Dendritic cell treated with granulocyte-macrophage colony-stimulating factor and Interleukin-4, amounts not matched to agents 40 ng/mL and 50 ng/mL, for 4 days (primary cell): Measurements from ENCODE around the gene PIGO.

Experiments
- H3K27ac Mint-ChIP-seq: one replicate; pipeline ENCODE4 v1.8.0; 2022; ENCODE audit warnings: mild to moderate bottlenecking, mixed read lengths
- H3K27me3 Mint-ChIP-seq: one replicate; pipeline ENCODE4 v1.8.0; 2022; ENCODE audit warnings: mild to moderate bottlenecking, mixed read lengths
- H3K36me3 Mint-ChIP-seq: one replicate; pipeline ENCODE4 v1.8.0; 2022; ENCODE audit warnings: low read depth, mixed read lengths
- H3K4me1 Mint-ChIP-seq: one replicate; pipeline ENCODE4 v1.8.0; 2022; ENCODE audit warnings: low read depth, mixed read lengths
- H3K4me3 Mint-ChIP-seq: one replicate; pipeline ENCODE4 v1.8.0; 2022; ENCODE audit warnings: mild to moderate bottlenecking, moderate library complexity, mixed read lengths
- H3K9me3 Mint-ChIP-seq: one replicate; pipeline ENCODE4 v1.8.0; 2022; ENCODE audit warnings: mixed read lengths
- intact Hi-C: fragments of 100-400 bp; cut with micrococcal nuclease; formaldehyde crosslinking; loops from one replicate; pipeline ENCODE4 v1.15.0; 2022

PIGO gene

DNA sequence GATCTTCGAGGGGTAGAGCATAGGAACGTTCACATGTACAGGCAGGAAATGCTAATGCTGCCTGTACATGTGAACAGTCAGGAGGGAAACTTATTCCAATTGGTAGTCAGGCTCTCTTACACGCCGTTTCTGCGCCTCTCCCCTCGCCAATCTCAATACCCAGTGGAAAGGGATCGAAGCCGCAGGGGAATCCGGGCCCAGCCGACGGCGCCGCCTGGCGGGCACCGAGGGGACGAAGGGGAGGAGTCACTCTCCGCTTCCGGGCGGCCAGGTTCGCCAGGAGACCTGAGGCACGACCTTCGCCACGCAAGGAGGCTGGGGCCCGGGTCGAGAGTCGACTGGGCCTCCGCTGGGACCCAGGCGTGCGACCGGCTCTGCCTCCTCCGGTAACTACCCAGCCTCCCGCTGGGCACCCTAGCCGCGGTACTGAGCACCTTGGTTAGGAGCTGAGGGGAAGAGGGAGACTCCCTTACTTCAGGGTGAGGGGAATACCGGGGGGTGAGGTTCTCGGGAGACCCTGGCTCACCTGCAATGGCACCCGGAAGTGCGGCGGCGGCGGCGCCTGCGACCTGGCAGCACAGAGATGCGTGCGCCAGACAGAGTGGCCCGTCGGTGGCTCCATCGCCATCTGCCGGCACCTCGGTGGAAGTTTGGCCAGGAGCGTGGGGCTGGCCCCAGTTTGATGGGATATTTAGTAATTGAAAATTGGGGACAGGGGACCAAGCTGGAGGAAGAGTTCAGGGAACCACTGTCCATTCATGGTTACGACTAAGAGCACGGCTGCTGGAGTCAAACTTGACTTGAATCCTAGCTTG is at the start of gene PIGO:
TSS of gene PIGO (minus strand) at position 557 of the 815 bp plus-strand sequence. CDS start 1,026 bp downstream, outside the sequence.
- H3K27me3 Mint-ChIP-seq = no peaks in the 10 kb centered on the region

DNA sequence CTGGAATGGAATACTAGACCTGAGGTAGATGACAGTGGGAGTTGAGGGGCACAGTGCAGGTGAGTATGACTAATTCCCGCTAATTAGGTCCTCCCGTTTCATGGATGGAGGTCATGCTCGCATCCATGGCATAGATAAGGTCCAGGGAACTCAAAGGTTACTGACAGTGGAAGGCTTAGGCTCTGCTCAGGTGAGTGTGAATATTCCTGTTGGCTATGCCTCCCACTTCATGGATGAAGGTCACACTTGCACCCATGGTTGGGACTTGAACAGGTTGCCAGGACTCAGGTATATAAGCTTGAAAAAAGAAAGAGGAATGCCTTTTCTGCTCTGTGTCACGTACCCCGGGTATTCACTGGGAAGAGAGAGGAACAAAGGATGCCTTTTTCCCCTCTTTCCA is 45.6 kb upstream of the PIGO start:
- Mint-ChIP-seq H3K9me3 (peaks cover 40% of the 10 kb centered on the region), H3K4me1 (no peaks in the 10 kb centered on the region), H3K36me3 (no peaks in the 10 kb centered on the region), H3K27me3 (no peaks in the 10 kb centered on the region), H3K27ac (no peak overlapping the region), H3K4me3 (no peak overlapping the region)
- intact Hi-C loops = no loop called here

More for the DNA sequence above, at the start of gene PIGO:
- H3K4me3 Mint-ChIP-seq = peak within 1 kb of the TSS; percentile 78
- peaks cover 33% of the 10 kb centered on the region for H3K4me1 Mint-ChIP-seq
- H3K9me3 Mint-ChIP-seq = no peaks in the 10 kb centered on the region
- peak within 1 kb of the TSS; percentile 92 for H3K27ac Mint-ChIP-seq
- H3K36me3 Mint-ChIP-seq = peaks cover 62% of the 10 kb centered on the region
- intact Hi-C loops = loop anchor here (1.0 to 2.0 kb wide), 3 partner anchors 15 to 197 kb away; no protein-coding TSS in a partner anchor

DNA sequence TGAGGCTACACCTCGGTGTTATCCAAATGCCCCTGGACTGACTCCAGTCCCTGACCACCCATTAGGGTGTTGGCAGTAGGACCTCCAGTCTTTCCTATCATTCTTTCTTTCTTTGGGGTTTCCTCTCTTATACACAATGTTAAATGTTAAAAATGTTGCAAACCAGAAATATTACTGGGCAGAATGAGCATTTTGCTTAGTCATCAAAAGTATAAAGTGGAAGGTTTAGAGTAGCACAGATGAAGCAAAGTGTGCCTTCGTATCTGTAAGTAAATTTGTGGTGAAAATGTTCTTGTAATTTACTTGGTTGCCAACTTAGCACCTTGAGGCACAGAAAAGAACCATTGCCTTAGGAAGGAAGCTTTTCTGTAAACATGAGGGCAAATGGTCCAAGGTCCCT is 43.7 kb upstream of the PIGO start:
- no peaks in the 10 kb centered on the region for H3K36me3 Mint-ChIP-seq
- intact Hi-C loops = no loop called here
- H3K4me3 Mint-ChIP-seq = no peak overlapping the region
- peaks cover 40% of the 10 kb centered on the region for H3K9me3 Mint-ChIP-seq
- no peaks in the 10 kb centered on the region for H3K4me1 Mint-ChIP-seq
- no peaks in the 10 kb centered on the region for H3K27me3 Mint-ChIP-seq
- no peak overlapping the region for H3K27ac Mint-ChIP-seq

DNA sequence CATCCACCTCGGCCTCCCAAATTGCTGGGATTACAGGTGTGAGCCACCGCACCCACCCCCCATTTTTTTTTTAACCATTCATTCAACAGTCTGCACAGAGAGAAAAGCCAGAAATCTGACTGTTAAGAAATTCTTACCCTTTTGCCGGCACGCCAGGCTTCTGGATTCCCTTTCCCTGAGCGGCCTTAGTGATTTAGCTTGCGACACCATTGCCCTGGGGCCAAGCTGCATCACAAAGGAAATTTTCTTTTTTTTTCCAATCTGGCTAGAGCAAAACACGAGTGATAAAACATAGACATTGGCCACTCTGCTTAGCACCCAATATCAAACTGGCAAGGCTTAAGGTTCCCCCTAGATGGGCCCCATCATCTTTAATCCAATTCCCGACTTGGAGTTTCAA is 40.5 kb upstream of the PIGO start:
- Mint-ChIP-seq H3K9me3 (peaks cover 21% of the 10 kb centered on the region), H3K27ac (no peak overlapping the region), H3K4me1 (no peaks in the 10 kb centered on the region), H3K36me3 (no peaks in the 10 kb centered on the region), H3K27me3 (peaks cover 2% of the 10 kb centered on the region), H3K4me3 (no peak overlapping the region)
- intact Hi-C loops = no loop called here

DNA sequence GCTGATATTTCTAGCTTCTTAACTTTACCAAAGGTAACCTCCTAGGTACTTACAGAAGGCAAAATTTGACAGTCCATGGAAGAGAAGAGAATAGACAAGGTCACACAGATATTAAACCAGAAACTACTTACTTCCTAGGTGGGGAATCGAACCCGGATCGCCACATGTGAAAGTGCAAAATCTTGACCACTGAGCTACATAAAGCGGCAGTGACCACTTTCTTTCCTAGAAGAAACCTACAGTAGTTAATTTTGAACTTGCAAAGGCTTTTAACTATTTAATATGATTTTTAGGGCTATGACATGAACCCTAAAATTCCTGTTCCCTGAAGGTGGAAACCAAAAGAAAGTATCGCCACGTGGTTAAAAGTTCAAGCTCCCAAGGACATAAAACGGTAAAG is 39.6 kb upstream of the PIGO start:
- intact Hi-C loops = no loop called here
- no peaks in the 10 kb centered on the region for H3K4me1 Mint-ChIP-seq
- no peak overlapping the region for H3K4me3 Mint-ChIP-seq
- H3K36me3 Mint-ChIP-seq = no peaks in the 10 kb centered on the region
- no peak overlapping the region for H3K27ac Mint-ChIP-seq
- peaks cover 2% of the 10 kb centered on the region for H3K27me3 Mint-ChIP-seq
- peaks cover 13% of the 10 kb centered on the region for H3K9me3 Mint-ChIP-seq

DNA sequence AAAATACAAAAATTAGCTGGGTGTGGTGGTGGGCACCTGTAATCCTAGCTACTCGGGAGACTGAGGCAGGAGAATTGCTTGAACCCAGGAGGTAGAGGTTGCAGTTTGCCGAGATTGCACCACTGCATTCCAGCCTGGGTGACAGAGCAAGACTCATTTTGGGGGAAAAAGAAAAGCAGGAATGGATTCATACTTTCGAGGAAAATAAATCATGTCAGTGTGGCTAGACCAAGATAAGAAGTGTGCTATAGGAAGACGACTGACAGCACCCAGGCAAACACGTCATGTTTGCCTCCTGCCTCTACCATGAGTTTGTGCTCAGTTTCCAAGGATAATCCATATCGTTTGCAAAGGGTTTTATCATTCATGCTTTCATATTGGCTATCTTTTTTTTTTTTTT is 38.5 kb upstream of the PIGO start:
- Mint-ChIP-seq H3K36me3 (no peaks in the 10 kb centered on the region), H3K27ac (no peak overlapping the region), H3K27me3 (peaks cover 2% of the 10 kb centered on the region), H3K9me3 (peaks cover 2% of the 10 kb centered on the region), H3K4me3 (no peak overlapping the region), H3K4me1 (no peaks in the 10 kb centered on the region)
- intact Hi-C loops = no loop called here

DNA sequence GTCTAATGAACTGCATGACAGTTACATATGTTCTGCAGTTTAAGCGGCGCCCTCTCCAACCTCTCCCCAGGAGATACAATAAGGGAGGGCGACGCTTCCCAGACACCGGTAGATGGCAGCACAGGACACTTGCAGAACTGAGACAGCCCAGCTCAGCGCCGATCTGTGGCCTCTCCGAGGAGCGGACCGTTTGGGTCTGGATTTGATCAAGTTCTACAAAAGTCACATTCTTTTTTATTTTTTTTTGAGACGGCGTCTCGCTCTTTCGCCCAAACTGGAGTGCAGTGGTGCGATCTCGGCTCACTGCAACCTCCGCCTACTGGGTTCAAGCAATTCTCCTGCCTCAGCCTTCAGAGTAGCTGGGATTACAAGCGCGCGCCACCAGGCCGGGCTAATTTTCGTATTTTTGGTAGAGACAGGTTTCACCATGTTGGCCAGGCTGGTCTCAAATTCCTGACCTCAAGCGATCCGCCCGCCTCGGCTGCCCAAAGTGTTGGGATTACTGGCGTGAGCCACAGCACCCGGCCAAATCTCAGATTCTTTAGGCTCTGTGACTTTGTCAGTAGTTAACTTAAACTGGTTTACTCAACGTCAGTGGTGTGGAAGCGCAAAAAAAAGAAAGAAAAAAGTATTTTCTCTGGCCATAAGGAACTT is 20.6 kb upstream of the PIGO start:
- Mint-ChIP-seq H3K27ac (peak overlapping the region; percentile 88), H3K4me3 (peak overlapping the region; percentile 92), H3K4me1 (peaks cover 38% of the 10 kb centered on the region), H3K36me3 (peaks cover 27% of the 10 kb centered on the region), H3K27me3 (no peaks in the 10 kb centered on the region), H3K9me3 (no peaks in the 10 kb centered on the region)
- intact Hi-C loops = loop anchor here (1.0 to 2.0 kb wide), 5 partner anchors 14 to 436 kb away; partner anchors contain the start of gene STOML2

DNA sequence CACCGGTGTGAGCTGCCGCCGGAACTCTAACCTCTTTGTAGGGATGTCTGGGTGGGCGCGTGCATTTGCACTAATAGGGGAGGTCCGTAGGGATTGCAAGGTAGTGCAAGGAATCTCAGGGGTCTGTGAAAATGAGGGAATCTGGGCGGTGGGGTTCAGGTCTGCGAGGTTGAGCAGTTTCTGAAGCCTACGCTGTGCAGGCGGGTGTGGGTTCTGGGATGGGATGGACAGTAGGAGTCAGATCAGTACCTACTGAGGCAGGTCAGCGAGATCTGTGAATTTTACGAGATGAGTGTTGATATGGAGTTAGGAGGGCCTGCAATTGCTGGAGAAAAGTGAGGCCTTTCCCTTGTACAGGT is 20.1 kb upstream of the PIGO start:
- H3K36me3 Mint-ChIP-seq = peaks cover 30% of the 10 kb centered on the region
- H3K27me3 Mint-ChIP-seq = no peaks in the 10 kb centered on the region
- H3K4me1 Mint-ChIP-seq = peaks cover 43% of the 10 kb centered on the region
- intact Hi-C loops = loop anchor here (1.0 to 2.0 kb wide), 4 partner anchors 13 to 436 kb away; partner anchors contain the start of gene STOML2
- H3K27ac Mint-ChIP-seq = peak overlapping the region; percentile 88
- peak overlapping the region; percentile 92 for H3K4me3 Mint-ChIP-seq
- H3K9me3 Mint-ChIP-seq = no peaks in the 10 kb centered on the region

DNA sequence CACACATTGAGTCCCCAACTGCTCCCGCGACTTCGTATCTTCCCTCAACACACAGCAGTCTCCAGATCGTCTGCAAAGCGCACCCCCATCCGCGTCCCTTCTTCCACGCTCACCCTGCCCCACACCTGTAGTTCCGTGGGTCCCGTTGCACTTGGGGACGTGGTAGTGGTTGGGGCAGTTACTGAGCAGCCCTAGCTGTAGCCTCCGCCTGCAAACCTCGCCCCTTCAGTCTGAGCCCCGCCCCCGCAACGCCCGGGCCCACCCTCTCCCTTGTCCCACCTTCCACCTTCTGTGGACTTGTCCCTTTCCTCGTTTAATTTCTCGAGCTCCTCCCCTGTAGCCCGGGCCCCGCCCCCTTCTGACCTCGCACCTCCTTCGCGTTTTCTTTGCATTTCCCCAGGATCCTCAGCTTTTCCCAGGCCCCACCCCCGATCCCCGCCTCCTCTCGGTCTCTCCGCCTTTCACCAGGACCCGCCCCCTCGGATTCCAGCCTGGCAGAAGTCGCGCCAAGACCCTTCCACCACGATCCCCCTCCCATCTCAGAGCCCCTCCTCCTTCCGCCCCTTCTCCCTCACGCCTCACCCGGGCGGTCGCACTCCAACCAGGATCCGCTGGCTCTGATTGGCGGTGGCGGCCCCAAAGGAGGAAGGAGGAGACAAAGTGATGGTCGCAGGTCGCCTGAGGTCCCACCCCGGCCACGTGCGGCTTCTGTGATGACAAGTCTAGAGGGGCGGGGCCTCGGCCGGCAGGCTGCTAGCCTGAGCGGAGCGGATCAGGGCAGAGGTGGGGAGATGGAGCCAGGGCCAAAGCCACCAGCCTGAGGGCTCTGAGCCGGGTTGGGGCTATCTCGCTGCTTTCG is 19.5 kb upstream of the PIGO start, which contains the start of gene ATOSB:
TSS of gene ATOSB (minus strand) at position 183 of the 859 bp plus-strand sequence. CDS start 7,588 bp downstream, outside the sequence.
- Mint-ChIP-seq H3K27ac (peak within 1 kb of the TSS; percentile 88), H3K4me1 (peaks cover 48% of the 10 kb centered on the region)

DNA sequence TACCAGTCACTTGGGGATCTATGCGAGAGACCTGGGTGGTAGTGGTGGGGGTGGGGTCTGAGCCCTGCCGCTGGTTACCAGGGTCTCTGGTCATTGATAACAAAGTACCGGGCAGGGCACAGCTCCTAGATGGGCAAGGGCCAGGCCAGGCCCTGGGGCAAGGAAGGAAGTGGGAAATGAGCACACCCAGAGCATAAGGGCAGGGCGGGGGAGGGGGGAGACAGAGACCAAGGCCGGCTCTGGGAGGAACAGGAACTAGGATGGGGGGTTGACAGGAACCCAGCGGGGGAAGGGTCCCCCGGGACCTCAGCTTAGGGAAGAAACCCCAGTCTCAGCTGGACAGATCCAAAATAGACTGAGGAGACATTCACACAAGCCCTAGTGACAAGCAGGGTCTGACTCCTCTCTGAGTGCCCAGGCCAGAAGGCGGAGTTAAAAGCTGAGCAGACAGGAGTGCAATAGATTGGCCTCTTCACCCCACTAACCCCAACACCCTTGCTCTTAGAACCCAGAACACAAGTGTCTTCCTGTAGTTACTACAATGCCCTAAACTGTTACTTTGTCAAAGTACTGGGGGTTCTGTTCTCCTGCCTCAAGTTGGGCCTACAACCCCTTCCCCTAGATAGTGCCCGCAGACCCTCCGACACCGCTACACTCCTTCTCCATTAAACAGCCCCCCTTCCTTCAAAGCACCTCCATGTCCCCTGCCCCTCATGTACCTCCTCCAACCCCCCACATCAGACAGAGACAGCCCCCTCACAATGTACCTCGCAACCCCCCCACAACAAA is 18.6 kb upstream of the PIGO start:
- peak overlapping the region; percentile 88 for H3K27ac Mint-ChIP-seq
- peaks cover 56% of the 10 kb centered on the region for H3K4me1 Mint-ChIP-seq
- H3K27me3 Mint-ChIP-seq = no peaks in the 10 kb centered on the region
- H3K4me3 Mint-ChIP-seq = peak overlapping the region; percentile 92
- H3K9me3 Mint-ChIP-seq = no peaks in the 10 kb centered on the region
- H3K36me3 Mint-ChIP-seq = peaks cover 42% of the 10 kb centered on the region
- intact Hi-C loops = no loop called here

More for the DNA sequence above, 19.5 kb upstream of the PIGO start, which contains the start of gene ATOSB:
- no peaks in the 10 kb centered on the region for H3K27me3 Mint-ChIP-seq
- H3K4me3 Mint-ChIP-seq = peak within 1 kb of the TSS; percentile 92
- peaks cover 34% of the 10 kb centered on the region for H3K36me3 Mint-ChIP-seq
- intact Hi-C loops = loop anchor here (1.0 to 2.0 kb wide), 4 partner anchors 13 to 437 kb away; partner anchors contain the start of gene STOML2
- H3K9me3 Mint-ChIP-seq = no peaks in the 10 kb centered on the region

DNA sequence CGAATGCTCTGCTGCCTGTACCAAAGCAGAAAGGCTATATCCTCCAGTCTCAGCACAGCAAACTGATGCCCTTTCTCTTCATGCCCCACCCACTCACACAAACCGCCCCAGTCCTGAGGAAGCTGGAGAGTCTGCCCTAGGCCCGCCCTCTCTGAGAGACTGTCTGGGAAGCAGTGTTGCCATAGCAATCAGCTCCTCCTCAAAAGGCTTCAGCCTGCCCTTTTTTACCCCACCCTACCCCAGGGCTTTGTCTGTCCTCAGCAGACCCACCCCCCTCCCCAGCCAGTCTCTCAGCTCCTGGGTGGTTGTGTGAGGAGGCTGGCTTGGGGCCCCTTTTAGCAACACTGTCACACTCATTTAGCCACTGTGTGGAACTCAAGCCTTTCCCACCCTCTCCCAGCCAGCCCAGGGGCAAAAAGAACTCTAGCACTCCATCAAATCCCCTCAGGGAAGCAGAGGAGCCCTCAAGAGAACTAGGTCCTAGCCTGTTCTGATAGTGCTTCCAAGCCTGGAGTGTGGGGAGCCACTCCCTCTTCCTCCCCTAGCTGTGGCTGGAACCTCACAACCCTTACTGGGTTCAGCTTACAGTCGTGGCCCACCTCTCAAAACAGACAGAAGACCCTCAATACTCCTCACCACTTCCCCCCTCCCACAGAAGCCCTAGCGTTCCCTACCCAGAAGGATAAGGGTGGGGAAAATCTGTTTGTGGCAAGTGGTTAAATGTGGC is 17.9 kb upstream of the PIGO start:
- Mint-ChIP-seq H3K9me3 (no peaks in the 10 kb centered on the region), H3K27ac (peak overlapping the region; percentile 88), H3K4me3 (peak overlapping the region; percentile 92), H3K27me3 (no peaks in the 10 kb centered on the region), H3K4me1 (peaks cover 64% of the 10 kb centered on the region), H3K36me3 (peaks cover 49% of the 10 kb centered on the region)
- intact Hi-C loops = no loop called here

DNA sequence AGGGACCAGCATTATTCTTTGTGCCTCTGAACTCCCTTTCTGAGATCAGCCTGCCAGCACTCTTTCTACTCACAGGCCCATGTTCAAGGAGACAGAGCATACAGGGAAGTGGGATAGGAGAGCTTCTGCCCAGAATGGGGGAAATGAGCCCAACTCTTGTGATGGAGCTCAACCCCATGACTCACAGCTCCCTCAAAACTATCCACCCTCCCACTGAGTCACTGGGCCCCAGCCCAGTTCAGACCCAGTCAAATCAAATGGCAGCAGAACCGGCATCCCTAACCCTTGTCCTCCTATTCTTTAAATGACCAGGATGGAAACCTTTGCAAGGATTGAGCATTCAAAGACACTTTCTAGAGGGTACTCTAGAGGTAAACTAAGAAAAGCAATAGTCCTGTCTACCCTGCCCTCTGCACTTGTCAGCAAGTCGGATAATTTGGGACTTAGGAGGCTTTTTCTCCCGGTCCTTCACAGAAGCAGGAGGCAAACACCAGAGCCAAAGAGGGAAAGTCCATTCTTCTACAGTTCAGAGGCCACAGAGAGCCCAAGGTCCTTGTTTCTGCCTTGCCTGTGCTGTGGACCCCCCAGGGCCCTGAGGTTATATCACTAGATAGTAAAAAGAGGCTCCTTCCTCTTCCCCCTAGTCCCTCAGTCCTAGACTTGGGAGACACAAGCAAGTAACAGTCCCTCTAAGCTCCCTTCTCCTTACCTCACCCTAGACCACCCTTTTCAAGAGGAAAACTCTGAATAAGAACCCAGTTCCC is 16.0 kb upstream of the PIGO start:
- intact Hi-C loops = no loop called here
- Mint-ChIP-seq H3K27ac (peak overlapping the region; percentile 88), H3K9me3 (no peaks in the 10 kb centered on the region), H3K4me1 (peaks cover 68% of the 10 kb centered on the region), H3K36me3 (peaks cover 68% of the 10 kb centered on the region), H3K4me3 (peak overlapping the region; percentile 82), H3K27me3 (no peaks in the 10 kb centered on the region)
